ENCODE results near the gene MACROH2A1.

DNA sequence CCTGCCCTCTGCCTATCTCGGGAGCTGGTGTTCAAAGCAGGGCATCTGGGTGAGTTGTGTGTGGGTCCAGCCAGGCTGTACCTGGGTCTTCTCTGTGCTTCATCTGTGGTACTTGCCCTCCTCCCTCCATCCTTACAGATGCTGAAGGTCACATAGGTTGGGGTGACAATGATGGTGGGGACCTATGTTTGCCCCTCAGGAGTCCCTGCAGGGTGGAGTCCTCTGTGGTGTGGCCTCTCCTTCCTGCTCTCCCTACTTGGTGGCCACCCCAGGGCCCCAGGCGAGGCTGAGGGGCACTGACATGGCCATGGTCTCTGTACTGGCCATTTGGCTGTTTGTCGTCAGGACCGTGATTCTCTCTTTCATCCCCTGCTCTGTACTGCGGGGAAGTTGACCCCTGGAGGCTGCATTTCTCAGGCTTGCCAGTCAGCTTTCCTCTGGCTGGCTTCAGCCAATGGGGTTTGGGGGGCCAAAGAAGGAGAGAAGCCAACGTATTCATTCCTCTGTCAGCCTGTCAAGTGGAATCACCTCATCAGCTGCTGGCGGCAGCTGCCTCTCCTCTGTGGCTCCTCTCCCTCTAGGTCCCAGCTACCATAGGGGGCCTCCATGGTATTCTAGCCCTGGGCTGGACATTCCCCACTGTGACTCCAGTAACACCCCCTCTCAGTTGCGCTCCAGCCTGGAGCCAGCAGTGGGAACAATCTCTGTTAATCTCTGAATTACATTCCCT lies 43.6 kb upstream of the MACROH2A1 start:
- TF ChIP-seq, protein P1, sequence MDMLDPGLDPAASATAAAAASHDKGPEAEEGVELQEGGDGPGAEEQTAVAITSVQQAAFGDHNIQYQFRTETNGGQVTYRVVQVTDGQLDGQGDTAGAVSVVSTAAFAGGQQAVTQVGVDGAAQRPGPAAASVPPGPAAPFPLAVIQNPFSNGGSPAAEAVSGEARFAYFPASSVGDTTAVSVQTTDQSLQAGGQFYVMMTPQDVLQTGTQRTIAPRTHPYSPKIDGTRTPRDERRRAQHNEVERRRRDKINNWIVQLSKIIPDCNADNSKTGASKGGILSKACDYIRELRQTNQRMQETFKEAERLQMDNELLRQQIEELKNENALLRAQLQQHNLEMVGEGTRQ (CRISPR knock-in tag; IDR thresholded peaks at IDR 0.05), result no peak
- TF ChIP-seq NR2C2 (CRISPR knock-in tag; IDR thresholded peaks at IDR 0.05), result no peak
- TF ChIP-seq, protein P2, sequence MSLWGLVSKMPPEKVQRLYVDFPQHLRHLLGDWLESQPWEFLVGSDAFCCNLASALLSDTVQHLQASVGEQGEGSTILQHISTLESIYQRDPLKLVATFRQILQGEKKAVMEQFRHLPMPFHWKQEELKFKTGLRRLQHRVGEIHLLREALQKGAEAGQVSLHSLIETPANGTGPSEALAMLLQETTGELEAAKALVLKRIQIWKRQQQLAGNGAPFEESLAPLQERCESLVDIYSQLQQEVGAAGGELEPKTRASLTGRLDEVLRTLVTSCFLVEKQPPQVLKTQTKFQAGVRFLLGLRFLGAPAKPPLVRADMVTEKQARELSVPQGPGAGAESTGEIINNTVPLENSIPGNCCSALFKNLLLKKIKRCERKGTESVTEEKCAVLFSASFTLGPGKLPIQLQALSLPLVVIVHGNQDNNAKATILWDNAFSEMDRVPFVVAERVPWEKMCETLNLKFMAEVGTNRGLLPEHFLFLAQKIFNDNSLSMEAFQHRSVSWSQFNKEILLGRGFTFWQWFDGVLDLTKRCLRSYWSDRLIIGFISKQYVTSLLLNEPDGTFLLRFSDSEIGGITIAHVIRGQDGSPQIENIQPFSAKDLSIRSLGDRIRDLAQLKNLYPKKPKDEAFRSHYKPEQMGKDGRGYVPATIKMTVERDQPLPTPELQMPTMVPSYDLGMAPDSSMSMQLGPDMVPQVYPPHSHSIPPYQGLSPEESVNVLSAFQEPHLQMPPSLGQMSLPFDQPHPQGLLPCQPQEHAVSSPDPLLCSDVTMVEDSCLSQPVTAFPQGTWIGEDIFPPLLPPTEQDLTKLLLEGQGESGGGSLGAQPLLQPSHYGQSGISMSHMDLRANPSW (CRISPR knock-in tag; conservative IDR thresholded peaks at IDR 0.05; ENCODE audit: low read depth), result no peak
- TF ChIP-seq, protein P3, sequence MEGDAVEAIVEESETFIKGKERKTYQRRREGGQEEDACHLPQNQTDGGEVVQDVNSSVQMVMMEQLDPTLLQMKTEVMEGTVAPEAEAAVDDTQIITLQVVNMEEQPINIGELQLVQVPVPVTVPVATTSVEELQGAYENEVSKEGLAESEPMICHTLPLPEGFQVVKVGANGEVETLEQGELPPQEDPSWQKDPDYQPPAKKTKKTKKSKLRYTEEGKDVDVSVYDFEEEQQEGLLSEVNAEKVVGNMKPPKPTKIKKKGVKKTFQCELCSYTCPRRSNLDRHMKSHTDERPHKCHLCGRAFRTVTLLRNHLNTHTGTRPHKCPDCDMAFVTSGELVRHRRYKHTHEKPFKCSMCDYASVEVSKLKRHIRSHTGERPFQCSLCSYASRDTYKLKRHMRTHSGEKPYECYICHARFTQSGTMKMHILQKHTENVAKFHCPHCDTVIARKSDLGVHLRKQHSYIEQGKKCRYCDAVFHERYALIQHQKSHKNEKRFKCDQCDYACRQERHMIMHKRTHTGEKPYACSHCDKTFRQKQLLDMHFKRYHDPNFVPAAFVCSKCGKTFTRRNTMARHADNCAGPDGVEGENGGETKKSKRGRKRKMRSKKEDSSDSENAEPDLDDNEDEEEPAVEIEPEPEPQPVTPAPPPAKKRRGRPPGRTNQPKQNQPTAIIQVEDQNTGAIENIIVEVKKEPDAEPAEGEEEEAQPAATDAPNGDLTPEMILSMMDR (IDR thresholded peaks at IDR 0.05), result no peak
- no peak for TF ChIP-seq HMGA2 (CRISPR knock-in tag; IDR thresholded peaks at IDR 0.05)
- no peak for TF ChIP-seq ZNF263 (CRISPR knock-in tag; IDR thresholded peaks at IDR 0.05; ENCODE audit: low read depth)
- TF ChIP-seq CBFB (CRISPR knock-in tag; IDR thresholded peaks at IDR 0.05; ENCODE audit: low read depth), result no peak
- TF ChIP-seq, protein P4, sequence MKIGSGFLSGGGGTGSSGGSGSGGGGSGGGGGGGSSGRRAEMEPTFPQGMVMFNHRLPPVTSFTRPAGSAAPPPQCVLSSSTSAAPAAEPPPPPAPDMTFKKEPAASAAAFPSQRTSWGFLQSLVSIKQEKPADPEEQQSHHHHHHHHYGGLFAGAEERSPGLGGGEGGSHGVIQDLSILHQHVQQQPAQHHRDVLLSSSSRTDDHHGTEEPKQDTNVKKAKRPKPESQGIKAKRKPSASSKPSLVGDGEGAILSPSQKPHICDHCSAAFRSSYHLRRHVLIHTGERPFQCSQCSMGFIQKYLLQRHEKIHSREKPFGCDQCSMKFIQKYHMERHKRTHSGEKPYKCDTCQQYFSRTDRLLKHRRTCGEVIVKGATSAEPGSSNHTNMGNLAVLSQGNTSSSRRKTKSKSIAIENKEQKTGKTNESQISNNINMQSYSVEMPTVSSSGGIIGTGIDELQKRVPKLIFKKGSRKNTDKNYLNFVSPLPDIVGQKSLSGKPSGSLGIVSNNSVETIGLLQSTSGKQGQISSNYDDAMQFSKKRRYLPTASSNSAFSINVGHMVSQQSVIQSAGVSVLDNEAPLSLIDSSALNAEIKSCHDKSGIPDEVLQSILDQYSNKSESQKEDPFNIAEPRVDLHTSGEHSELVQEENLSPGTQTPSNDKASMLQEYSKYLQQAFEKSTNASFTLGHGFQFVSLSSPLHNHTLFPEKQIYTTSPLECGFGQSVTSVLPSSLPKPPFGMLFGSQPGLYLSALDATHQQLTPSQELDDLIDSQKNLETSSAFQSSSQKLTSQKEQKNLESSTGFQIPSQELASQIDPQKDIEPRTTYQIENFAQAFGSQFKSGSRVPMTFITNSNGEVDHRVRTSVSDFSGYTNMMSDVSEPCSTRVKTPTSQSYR (CRISPR knock-in tag; IDR thresholded peaks at IDR 0.05), result no peak
- TF ChIP-seq, protein P5, sequence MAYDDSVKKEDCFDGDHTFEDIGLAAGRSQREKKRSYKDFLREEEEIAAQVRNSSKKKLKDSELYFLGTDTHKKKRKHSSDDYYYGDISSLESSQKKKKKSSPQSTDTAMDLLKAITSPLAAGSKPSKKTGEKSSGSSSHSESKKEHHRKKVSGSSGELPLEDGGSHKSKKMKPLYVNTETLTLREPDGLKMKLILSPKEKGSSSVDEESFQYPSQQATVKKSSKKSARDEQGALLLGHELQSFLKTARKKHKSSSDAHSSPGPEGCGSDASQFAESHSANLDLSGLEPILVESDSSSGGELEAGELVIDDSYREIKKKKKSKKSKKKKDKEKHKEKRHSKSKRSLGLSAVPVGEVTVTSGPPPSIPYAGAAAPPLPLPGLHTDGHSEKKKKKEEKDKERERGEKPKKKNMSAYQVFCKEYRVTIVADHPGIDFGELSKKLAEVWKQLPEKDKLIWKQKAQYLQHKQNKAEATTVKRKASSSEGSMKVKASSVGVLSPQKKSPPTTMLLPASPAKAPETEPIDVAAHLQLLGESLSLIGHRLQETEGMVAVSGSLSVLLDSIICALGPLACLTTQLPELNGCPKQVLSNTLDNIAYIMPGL (CRISPR knock-in tag; IDR thresholded peaks at IDR 0.05), result no peak
- TF ChIP-seq, protein P6, sequence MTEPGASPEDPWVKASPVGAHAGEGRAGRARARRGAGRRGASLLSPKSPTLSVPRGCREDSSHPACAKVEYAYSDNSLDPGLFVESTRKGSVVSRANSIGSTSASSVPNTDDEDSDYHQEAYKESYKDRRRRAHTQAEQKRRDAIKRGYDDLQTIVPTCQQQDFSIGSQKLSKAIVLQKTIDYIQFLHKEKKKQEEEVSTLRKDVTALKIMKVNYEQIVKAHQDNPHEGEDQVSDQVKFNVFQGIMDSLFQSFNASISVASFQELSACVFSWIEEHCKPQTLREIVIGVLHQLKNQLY (CRISPR knock-in tag; IDR thresholded peaks at IDR 0.05), result no peak
